Activated CD8-positive, alpha-beta memory T cell treated with anti-CD3 and anti-CD28 coated beads, Interleukin-2, amount 50 U/mL, for 1 hour (primary cell): ENCODE measurements around the gene NRSN2.
"Not testable (repeated sequence)": the region's sequence is repeated elsewhere in the genome, so short reads cannot be mapped to it uniquely, and the experiment has no call there.

ENCODE experiments used
- DNase-seq: peaks from one replicate; pipeline ENCODE4 v3.0.0-alpha.2; 2020; ENCODE audit errors: extremely low read depth

Gene NRSN2

DNA sequence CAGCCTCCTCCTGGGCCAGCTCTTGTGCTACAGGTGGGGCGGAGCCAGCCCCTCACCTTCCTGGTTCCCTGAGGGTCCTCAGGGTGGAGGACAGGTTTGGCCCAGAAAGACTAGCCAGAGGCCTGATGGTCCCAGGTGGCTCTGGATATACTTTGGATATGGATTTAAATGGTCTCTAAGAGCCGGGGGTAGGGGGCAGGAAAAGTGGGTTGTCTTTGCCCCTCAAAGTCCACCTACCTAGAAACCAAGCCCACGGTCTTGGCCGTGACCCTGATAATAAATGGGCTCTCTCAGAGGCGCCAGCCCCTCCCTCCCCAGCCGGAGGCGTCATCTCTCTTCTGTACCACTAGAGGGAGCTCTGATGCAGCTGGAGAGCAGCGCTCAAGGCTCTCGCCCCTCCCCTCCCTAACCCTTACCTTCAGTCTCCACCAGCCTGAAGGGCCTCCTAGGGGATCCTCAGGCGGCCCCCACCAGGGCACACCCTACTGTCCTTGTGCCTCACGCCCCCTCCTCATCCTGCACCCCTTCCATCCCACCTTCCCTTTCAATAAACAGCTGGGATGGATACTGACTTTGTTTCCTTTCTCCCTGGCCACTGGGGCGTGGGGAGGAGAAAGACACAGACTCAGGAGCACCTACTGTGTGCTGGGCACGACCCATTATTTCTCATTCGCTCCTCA is 7.5 kb downstream of the NRSN2 start:
- DNase-seq = peak; percentile 48

- not testable (repeated sequence) for DNase-seq
Observed at GRCh38 chr20:356154-356553, 9.2 kb downstream of the NRSN2 start.

DNA sequence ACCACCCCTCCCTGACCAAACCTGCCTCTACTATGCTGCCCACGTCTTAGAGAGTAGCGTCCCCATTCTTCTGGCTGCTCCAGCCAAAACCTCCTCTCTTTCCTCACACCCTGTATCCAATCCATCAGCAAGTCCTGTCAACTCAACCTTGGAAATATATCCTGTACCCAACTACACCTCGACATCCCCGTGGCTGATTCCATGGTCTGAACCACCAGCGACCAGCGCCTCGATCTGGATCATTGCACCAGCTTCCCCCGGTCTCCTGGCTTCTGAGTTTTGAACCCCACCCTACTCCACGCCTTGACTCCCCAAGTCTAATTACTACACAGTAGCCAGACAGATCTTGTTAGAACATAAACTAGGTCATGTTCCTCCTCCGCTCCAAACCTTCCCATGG is 9.8 kb downstream of the NRSN2 start:
- no peak for DNase-seq

DNA sequence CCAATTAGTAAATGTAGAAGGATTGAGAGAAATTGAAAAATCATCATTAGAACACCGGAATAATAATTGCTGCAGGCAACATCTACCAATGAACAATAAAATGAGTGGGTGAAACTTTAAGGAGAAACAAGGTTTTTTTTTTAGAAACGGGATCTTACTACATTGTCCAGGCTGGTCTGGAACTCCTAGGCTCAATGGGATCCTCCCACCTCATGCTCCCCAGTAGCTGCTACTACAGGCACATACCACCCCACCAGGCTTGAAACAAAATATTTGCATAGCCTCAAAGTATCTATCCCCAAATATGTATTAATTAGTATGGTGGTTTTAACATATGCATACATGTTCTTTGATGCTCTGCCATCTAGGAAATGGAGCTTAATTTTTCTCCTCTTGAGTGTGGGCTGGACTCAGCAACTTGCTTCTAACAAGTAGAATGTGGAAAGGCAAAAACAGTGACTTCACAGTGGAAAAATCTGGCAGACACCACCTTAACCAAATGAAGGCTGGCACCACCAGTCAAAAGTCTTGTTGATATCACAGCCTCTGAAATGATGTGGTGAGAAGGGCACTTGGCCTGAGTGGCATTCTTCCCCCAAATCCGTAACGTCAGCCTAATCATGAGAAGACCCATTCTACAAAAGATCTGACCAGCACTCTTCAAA is 12.1 kb downstream of the NRSN2 start:
- no peak for DNase-seq

DNA sequence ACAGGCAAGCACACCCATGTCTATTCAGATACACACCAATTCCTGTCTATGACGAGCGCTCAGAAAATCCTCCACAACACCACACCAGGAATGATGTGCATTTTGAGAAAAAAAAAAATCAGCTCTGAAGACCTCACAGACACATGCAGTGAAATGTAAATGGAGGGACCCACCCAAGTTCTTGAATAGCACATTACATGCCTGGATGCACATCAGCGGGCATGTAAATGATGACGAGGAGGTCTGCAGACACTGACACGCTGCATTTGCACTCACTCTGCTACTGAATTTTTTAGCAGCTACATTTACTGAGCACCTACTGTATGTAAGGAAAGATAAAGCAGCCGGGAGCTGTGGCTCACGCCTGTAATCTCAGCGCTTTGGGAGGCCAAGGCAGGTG is 14.7 kb downstream of the NRSN2 start:
- no peak for DNase-seq

DNA sequence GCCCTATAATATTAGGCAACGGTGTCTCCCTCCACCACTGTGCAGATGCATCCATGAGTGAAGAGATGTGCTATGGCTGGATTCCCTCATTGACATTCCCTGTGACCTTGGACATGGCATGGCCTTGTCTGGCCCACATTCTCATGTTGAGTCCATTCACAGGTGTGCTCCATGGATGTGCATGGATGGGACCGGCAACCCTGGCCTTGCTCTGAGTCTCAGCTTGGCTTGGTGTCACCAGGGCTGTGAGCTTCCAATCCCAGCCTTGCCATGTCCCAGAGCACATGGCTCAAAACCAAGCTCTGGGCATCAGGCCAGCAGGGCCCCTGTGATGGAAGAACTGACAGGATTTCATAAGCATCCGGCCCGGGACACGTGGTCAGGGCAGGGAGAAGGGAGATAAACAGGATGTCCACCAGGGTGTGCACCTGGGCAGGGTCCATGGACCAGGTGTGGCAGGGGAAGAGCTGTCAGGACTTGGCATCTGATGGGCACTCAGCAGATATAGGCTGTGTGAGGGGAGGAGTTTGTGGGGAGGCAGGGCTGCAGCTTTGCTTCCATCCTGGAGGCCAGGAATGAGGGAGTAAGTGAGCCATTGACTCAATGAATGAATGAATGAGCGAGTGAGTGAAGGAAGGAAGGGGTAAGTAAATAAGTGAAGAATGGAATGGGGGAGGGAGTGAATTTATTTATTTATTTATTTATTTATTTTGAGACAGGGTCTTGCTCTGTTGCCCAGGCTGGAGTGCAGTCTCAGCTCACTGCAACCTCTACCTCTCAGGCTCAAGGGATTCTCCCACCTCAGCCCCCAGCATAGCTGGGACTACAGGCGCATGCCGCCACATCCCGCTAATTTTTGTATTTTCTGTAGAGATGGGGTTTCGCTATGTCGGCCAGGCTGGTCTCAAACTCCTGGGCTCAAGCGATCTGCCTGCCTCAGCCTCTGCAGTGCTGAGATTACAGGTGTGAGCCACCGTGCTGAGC is 15.7 kb downstream of the NRSN2 start:
- DNase-seq = no peak

DNA sequence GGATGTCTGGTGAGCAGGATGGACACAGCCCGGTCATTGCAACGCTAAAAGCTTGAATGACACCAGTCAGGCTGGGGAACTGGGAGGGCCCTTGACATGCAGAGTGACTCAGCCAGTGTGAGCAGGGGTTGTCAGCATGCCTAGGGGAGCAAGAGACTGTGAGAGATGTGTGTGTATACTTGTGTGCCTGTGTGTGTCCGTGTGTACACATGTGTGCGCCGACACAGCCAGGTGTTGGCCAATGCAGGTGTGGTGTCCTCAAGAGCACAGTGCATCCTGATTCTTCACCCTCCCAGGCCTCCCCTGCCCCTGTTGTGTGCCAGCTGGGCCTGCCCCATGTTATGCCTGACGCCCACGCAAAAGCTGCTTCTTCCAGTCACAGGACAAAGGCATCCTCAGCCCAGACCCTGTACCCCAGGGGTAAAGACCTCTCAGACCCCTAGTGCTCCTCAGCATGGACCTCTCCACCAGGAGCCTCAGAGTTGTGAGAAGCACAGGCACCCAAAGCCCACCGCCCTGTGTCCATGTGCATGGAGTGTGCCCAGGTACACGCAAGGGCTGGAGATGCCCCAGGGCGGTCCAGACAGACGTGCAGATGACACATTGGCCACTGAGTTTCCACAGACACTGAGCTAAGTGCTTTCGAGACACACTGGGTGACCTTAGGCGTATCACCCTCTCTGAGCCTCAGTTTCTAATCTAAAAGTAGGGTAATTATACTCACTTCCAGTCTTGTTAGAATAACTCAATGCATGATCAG is 16.6 kb downstream of the NRSN2 start:
- DNase-seq = no peak

DNA sequence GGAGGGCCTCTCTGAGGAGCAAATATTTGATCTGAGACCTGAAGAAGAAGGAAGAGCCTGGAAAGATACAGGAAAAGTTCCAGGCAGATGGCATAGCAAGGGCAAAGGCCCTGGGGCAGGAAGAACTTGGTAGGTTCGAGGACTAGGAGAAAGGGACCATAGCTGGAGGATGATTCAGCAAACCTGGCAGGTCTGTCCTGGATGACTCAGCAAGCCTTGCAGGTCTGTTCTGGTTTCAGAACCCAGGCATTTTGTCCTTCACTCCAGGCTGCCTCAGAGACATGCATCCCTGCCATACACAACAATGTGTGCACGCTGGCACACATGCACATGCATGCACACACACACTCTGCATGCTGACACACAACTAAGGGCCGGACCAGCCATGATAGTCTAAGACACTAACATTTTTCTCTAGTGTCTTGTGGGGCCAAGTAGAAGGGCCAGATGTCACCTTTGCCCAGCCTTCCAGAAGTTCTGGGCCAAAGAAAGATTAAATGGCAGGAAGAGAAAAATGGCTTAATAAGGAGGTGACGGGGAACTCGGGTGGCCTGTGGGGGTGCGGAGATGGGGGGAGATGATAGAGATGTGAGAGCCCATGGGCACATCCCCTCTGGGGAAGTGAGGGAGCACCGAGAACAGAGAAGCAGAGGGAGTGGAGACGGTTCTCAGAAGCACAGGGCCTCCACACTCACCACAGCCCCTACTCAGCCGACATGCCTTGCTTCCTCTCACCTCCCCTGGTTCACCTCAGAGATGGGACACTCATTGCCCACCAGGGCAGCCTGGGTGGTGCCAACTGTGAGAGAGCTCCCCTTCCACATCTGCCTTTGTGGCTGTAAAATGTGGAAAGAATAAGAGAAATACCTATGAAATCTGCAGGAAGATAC is 18.2 kb downstream of the NRSN2 start:
- no peak for DNase-seq

DNA sequence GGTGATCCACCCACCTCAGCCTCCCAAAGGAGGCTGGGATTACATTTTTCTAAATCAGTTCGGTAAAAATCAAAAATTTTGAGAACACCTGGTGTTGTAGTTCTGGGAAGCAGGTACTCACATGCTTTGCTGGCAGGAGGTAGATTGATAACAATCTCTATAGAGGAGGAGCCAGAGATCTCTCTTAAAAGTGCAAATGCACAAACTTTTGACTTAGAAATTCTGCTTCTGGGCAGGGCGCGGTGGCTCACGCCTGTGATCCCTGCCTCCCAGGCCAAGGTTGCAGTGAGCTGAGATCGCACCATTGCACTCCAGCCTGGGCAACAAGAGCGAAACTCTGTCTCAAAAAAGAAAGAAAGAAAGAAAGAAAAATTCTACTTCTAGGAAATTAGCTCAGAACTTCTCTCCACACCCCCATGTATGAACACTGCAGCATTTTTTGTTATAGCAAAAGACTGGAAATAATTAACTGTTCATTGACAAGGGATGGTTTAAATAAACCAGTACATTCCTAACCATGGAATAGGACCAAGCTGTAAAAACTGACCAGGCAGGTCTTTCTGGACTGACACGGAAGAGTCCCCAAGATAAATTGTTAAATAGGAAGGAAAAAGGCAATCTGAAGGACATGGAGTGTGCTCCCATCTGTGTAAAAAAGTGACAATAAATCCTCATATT is 19.3 kb downstream of the NRSN2 start:
- DNase-seq = no peak

DNA sequence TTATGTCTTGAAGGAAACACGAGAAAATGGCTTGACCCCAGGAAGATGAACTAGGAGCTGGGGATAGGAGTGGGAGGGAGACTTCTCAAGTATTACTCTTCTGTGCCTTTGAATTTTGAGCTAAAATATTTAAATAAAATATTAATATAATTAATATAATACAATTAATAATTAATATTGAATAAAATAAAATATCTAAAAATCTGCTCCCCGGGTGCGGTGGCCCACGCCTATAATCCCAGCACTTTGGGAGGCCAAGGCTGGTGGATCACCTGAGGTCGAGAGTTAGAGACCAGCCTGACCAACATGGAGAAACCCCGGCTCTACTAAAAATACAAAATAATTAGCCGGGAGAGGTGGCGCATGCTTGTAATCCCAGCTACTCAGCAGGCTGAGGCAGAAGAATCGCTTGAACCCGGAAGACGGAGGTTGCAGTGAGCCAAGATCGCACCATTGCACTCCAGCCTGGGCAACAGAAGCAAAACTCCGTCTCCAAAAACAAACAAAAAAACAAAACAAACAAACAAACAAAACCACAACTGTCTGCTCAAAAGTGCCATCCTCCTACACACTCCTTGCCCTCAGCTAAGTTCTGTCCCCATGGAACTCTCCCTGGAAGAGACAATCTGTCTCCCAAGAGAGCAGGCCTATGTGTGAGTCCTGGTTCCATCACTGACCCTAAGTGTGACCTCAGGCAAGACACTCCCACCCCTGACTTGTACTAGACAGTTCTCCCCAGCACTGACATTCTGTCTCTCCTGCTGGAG is 20.0 kb downstream of the NRSN2 start:
- no peak for DNase-seq

- DNase-seq = no peak
Observed at GRCh38 chr20:367486-367887, 20.6 kb downstream of the NRSN2 start.

GRCh38 chr20:368915-369314 is 22.0 kb downstream of the NRSN2 start:
- no peak for DNase-seq

- DNase-seq = no peak
Observed at GRCh38 chr20:370151-370600, 23.3 kb downstream of the NRSN2 start.

DNA sequence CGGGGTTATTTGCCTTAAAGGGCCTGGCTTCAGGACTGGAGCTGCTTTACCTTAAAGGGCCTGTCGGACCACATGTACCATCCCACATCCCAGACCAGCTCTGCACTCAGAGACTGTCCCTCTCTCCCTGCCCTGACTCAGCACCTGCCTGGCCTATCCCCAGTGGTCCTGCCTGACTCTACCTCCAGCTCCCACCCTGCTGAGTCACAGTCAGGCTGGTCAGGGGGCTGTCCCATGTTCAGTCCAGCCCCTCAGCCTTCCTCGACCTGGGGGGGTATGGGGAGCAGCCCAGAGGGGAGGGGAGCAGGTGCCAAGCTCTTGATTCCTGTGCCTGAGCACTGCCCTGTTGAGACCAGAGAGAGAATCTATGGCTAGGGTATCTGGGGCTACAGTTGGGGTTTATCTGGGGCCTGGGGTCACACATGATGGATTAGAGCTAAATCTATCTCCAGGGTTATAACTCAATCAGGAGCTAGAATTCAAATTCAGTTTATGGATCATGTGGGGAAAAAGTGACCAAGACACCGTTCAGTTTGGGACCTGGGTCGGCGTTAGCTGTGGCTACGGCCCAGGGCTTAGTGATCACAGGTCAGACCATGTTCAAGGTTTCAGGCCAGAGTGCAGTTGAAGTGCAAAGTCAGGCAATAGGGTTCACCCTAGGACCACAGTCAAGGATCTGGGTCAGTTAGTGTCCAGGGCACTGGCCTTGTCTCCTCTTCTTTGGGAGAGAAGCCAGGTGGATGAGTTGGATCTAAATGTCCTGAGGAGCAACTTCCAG is 24.3 kb downstream of the NRSN2 start:
- DNase-seq = no peak

GRCh38 chr20:371755-372542 is 25.0 kb downstream of the NRSN2 start:
- DNase-seq = no peak

DNA sequence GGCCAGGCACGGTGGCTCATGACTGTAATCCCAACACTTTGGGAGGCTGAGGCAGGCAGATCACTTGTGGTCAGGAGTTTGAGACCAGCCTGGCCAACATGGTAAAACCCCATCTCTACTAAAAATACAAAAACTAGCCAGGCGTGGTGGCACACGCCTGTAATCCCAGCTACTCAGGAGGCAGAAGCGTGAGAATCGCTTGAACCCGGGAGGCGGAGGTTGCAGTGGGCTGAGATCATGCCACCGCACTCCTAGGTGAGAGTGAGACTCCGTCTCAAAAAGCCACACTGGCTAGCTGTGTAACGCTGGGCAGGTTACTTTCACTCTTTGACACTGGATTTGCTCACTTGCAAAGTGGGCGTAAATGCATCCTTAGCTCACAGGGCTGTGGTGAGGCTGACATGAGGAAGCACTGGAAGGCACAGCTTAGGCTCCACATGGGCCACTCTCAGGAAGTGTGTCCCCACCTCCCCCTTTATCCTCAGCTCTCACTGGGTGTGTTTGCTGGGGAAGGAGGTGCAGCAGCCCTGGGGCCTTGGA is 25.7 kb downstream of the NRSN2 start:
- not testable (repeated sequence) for DNase-seq

GRCh38 chr20:373171-373890 is 26.4 kb downstream of the NRSN2 start:
- no peak for DNase-seq
